ENCODE results near the gene SLC38A3. TPM values are rescaled to one million over a fixed set of nuclear protein-coding genes. Genes with fewer than 3 reads are reported as not detected.

Gene SLC38A3
- total RNA-seq, 4 donors from 2014 or later = 0.62 TPM; not detected in 3

GRCh38 chr3:50177346-50177745, 27.7 kb upstream of the SLC38A3 start:
- TF ChIP-seq CTCF (IDR thresholded peaks at IDR 0.05) = no peak
- TF ChIP-seq POLR2A (IDR thresholded peaks at IDR 0.05) = no peak
- H3K4me3 ChIP-seq (ENCODE audit: low read depth, poor library complexity, severe bottlenecking) = no peak overlapping the region
- intact Hi-C loops (cut with DNase I; ENCODE audit: low total_unique reads) = no loop called here
- no peak for DNase-seq (ENCODE audit: low spot score in 2 of 2)
- 73 to 76% methylated on average over 2 of the region's 2 CpGs for WGBS, 2 donors

GRCh38 chr3:50179710-50180109, 25.4 kb upstream of the SLC38A3 start:
- no peak overlapping the region for H3K4me3 ChIP-seq (ENCODE audit: low read depth, poor library complexity, severe bottlenecking)
- no peak for DNase-seq (ENCODE audit: low spot score in 2 of 2)
- TF ChIP-seq POLR2A (IDR thresholded peaks at IDR 0.05) (no peak), CTCF (IDR thresholded peaks at IDR 0.05) (no peak)
- 42 to 44% methylated on average over 2 of the region's 2 CpGs for WGBS, 2 donors
- intact Hi-C loops (cut with DNase I; ENCODE audit: low total_unique reads) = no loop called here

- H3K4me3 ChIP-seq (ENCODE audit: low read depth, poor library complexity, severe bottlenecking) = no peak overlapping the region
- 89 to 94% methylated on average over 5 of the region's 5 CpGs for WGBS, 2 donors
- intact Hi-C loops (cut with DNase I; ENCODE audit: low total_unique reads) = no loop called here
- DNase-seq (ENCODE audit: low spot score in 2 of 2) = no peak
- no peak for TF ChIP-seq POLR2A (IDR thresholded peaks at IDR 0.05)
- no peak for TF ChIP-seq CTCF (IDR thresholded peaks at IDR 0.05)
Observed at GRCh38 chr3:50181985-50182384, 23.1 kb upstream of the SLC38A3 start.

GRCh38 chr3:50182533-50183099, 22.5 kb upstream of the SLC38A3 start:
- TF ChIP-seq CTCF (IDR thresholded peaks at IDR 0.05) (no peak), POLR2A (IDR thresholded peaks at IDR 0.05) (no peak)
- intact Hi-C loops (cut with DNase I; ENCODE audit: low total_unique reads) = no loop called here
- no peak for DNase-seq (ENCODE audit: low spot score in 2 of 2)
- 92 to 96% methylated on average over 23 to 26 of the region's 26 CpGs for WGBS, 2 donors
- H3K4me3 ChIP-seq (ENCODE audit: low read depth, poor library complexity, severe bottlenecking) = no peak overlapping the region

- intact Hi-C loops (cut with DNase I; ENCODE audit: low total_unique reads) = no loop called here
- no peak for DNase-seq (ENCODE audit: low spot score in 2 of 2)
- WGBS, 2 donors = 83 to 93% methylated on average over 6 of the region's 6 CpGs
- no peak overlapping the region for H3K4me3 ChIP-seq (ENCODE audit: low read depth, poor library complexity, severe bottlenecking)
- no peak for TF ChIP-seq CTCF (IDR thresholded peaks at IDR 0.05)
- no peak for TF ChIP-seq POLR2A (IDR thresholded peaks at IDR 0.05)
Observed at GRCh38 chr3:50183755-50184154, 21.3 kb upstream of the SLC38A3 start.
